ENCODE measurements around the gene POMGNT1.

GRCh38 chr1:46247436-46248121, 49.3 kb upstream of the POMGNT1 start, which contains the start of gene RAD54L:
- no peak for TF ChIP-seq POLR2A (IDR thresholded peaks at IDR 0.05)
- TF ChIP-seq, protein P1, sequence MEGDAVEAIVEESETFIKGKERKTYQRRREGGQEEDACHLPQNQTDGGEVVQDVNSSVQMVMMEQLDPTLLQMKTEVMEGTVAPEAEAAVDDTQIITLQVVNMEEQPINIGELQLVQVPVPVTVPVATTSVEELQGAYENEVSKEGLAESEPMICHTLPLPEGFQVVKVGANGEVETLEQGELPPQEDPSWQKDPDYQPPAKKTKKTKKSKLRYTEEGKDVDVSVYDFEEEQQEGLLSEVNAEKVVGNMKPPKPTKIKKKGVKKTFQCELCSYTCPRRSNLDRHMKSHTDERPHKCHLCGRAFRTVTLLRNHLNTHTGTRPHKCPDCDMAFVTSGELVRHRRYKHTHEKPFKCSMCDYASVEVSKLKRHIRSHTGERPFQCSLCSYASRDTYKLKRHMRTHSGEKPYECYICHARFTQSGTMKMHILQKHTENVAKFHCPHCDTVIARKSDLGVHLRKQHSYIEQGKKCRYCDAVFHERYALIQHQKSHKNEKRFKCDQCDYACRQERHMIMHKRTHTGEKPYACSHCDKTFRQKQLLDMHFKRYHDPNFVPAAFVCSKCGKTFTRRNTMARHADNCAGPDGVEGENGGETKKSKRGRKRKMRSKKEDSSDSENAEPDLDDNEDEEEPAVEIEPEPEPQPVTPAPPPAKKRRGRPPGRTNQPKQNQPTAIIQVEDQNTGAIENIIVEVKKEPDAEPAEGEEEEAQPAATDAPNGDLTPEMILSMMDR (IDR thresholded peaks at IDR 0.05): no peak
